Colonic mucosa (tissue), 4 donors: ENCODE results near the gene MYLK2. TPM values are rescaled to one million over a fixed set of nuclear protein-coding genes. Genes with fewer than 3 reads are reported as not detected.
"Not testable (repeated sequence)": the region's sequence is repeated elsewhere in the genome, so short reads cannot be mapped to it uniquely, and the experiment has no call there.

Source experiments
- DNase-seq: peaks from one replicate; pipeline ENCODE4 v3.0.0-alpha.2; 2020
- H3K27ac ChIP-seq: fragments of 200-600 bp; one replicate; pipeline ENCODE4 v1.8.0; 2021
- H3K27me3 ChIP-seq: fragments of 200-600 bp; one replicate; pipeline ENCODE4 v1.8.0; 2021
- H3K36me3 ChIP-seq: fragments of 200-600 bp; one replicate; pipeline ENCODE4 v1.8.0; 2021
- H3K4me1 ChIP-seq: fragments of 200-600 bp; one replicate; pipeline ENCODE4 v1.8.0; 2021; ENCODE audit warnings: mild to moderate bottlenecking
- H3K4me3 ChIP-seq: fragments of 200-600 bp; one replicate; pipeline ENCODE4 v1.8.0; 2021
- H3K9ac ChIP-seq, 2 donors: one replicate each; pipeline ENCODE4 v1.7.0; 2013; ENCODE audit warnings: control low read depth in 2 of 2, low read depth in 2 of 2, low read length in 2 of 2
- H3K9me3 ChIP-seq: fragments of 200-600 bp; one replicate; pipeline ENCODE4 v1.8.0; 2021
- intact Hi-C: fragments of 100-400 bp; cut with DNase I; formaldehyde crosslinking; loops from one replicate; pipeline ENCODE4 v1.14.1; 2022
- total RNA-seq, 2 donors: library from RNA; stranded (reverse); fragmentation: NEBNext Ultra II Directional in 1 of 2; extraction: Animal tissue kit (Norgen Biotek cat#: 25700) in 1 of 2; gene quantifications; one replicate each; pipeline ENCODE4 v1.2.1, GENCODE V29; 2021
- TF ChIP-seq, protein P1 (sequence below): fragments of 200-600 bp; IDR thresholded peaks from one replicate; pipeline ENCODE4 v1.8.0; 2022; ENCODE audit warnings: antibody characterized with exemption, mild to moderate bottlenecking
- donor health status: healthy.
- donor health status: DM: no; HTN: no; CAD: no.
- donor health status: DM: no; HTN: no; CAD: no.

MYLK2 gene
- total RNA-seq, 2 donors from 2014 or later = 0.11 to 0.20 TPM

DNA sequence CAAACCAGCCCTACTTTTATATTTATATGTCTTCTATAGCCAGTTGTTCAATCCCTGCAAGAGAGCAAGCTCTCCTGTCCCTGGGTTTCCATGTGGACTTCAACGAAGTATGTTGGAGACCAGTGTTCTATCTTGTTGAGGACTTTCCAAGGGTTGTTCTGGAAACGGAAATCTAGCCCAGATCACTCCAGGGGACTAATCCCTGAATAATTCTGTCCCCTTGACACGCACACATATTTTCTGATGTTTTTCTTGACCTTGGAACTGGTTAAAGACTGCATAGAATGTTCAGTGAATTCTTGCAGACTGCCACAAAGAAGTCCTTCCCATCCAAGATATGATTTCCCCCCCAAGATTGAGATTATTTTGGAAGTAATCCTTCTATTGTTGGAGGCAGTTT is 9.5 kb upstream of the MYLK2 start:
- intact Hi-C loops = no loop called here
- no peaks in the 10 kb centered on the region for H3K4me1 ChIP-seq

GRCh38 chr20:31811198-31811597 is 8.0 kb upstream of the MYLK2 start:
- Histone ChIP-seq H3K27ac (no peak overlapping the region), H3K27me3 (no peaks in the 10 kb centered on the region), H3K4me3 (no peak overlapping the region), H3K9me3 (no peaks in the 10 kb centered on the region), H3K9ac (no peak overlapping the region), H3K4me1 (no peaks in the 10 kb centered on the region), H3K36me3 (no peaks in the 10 kb centered on the region)
- TF ChIP-seq, protein P1, sequence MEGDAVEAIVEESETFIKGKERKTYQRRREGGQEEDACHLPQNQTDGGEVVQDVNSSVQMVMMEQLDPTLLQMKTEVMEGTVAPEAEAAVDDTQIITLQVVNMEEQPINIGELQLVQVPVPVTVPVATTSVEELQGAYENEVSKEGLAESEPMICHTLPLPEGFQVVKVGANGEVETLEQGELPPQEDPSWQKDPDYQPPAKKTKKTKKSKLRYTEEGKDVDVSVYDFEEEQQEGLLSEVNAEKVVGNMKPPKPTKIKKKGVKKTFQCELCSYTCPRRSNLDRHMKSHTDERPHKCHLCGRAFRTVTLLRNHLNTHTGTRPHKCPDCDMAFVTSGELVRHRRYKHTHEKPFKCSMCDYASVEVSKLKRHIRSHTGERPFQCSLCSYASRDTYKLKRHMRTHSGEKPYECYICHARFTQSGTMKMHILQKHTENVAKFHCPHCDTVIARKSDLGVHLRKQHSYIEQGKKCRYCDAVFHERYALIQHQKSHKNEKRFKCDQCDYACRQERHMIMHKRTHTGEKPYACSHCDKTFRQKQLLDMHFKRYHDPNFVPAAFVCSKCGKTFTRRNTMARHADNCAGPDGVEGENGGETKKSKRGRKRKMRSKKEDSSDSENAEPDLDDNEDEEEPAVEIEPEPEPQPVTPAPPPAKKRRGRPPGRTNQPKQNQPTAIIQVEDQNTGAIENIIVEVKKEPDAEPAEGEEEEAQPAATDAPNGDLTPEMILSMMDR = no peak
- intact Hi-C loops = no loop called here
- DNase-seq = no peak

More for the DNA sequence above, 9.5 kb upstream of the MYLK2 start:
- TF ChIP-seq, protein P1 = no peak
- Histone ChIP-seq H3K4me3 (no peak overlapping the region), H3K9me3 (no peaks in the 10 kb centered on the region), H3K27me3 (no peaks in the 10 kb centered on the region), H3K36me3 (no peaks in the 10 kb centered on the region), H3K9ac (no peak overlapping the region), H3K27ac (no peak overlapping the region)
- no peak for DNase-seq

GRCh38 chr20:31811796-31812728 is 7.1 kb upstream of the MYLK2 start:
- Histone ChIP-seq H3K4me3 (no peak overlapping the region), H3K27me3 (no peaks in the 10 kb centered on the region), H3K36me3 (no peaks in the 10 kb centered on the region), H3K27ac (no peak overlapping the region), H3K9ac (no peak overlapping the region), H3K4me1 (no peaks in the 10 kb centered on the region), H3K9me3 (no peaks in the 10 kb centered on the region)
- intact Hi-C loops = no loop called here
- TF ChIP-seq, protein P1 = no peak
- no peak for DNase-seq

GRCh38 chr20:31813611-31814010 is 5.5 kb upstream of the MYLK2 start:
- intact Hi-C loops = no loop called here
- Histone ChIP-seq H3K4me3 (no peak overlapping the region), H3K4me1 (no peaks in the 10 kb centered on the region), H3K36me3 (no peaks in the 10 kb centered on the region), H3K9me3 (no peaks in the 10 kb centered on the region), H3K9ac (no peak overlapping the region), H3K27me3 (no peaks in the 10 kb centered on the region), H3K27ac (no peak overlapping the region)
- no peak for DNase-seq
- TF ChIP-seq, protein P1 = no peak

DNA sequence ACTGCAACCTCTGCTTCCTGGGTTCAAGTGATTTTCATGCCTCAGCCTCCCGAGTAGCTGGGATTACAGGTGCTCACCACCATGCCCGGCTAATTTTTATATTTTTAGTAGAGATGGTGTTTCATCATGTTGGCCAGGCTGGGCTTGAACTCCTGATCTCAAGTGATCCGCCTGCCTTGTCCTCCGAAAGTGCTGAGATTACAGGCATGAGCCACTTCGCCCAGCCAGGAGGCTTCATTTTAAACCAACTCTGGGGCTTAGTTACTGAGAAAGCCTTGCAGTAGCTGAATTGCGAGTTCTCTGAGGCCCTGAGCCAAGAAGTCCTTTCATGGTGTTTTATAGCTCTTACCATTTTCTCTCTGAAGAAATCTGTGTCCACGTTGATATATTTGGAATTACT is 5.0 kb upstream of the MYLK2 start:
- H3K36me3 ChIP-seq, H3K4me3 ChIP-seq, H3K9ac ChIP-seq, H3K27me3 ChIP-seq, intact Hi-C loops, DNase-seq, H3K9me3 ChIP-seq, H3K4me1 ChIP-seq, H3K27ac ChIP-seq: not testable (repeated sequence)
